Measurements from ENCODE around the gene CHMP1B. TPM values are rescaled to one million over a fixed set of nuclear protein-coding genes. Genes with fewer than 3 reads are reported as not detected.

CHMP1B gene
- total RNA-seq, 1 donor from 2014 or later: 140 TPM

DNA sequence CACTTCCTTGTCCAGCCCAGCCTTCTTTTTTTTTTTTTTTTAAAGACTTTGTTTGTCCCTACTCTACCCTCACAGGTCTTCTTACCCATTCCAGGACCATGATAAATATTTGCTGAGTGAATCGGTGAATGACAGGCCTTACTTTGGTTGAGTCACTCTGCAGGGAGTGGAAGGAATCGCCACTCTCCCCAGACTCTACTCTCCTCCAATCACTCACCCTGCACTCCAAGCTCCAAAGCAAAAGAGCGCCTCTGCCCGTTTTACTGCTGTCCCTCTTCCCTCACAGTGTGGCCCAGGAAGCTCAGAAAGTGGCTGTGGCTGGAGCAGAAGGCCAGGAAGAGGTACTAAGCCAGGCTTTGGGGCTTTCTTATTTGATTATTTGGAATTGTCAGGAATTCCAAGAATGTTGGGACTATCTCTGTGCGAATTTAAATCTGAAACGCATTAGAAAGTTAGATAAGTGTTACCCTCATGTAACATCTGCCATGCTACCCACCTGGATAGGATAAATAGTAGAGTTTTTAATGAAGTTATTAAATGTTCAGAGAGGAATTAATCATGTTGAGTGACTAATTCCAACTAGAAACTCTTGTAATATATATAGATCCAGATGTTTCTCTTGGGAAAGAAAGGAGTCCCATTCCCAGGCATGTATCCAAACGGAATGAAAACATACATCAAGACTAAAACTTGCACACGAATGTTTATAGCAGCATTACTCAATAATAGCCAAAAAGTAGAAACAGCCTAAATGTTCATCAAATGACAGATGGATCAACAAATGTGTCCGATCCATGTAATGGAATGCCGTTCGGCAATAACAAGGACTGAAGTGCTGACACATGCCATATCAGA lies 43.0 kb upstream of the CHMP1B start:
- TF ChIP-seq, protein P1, sequence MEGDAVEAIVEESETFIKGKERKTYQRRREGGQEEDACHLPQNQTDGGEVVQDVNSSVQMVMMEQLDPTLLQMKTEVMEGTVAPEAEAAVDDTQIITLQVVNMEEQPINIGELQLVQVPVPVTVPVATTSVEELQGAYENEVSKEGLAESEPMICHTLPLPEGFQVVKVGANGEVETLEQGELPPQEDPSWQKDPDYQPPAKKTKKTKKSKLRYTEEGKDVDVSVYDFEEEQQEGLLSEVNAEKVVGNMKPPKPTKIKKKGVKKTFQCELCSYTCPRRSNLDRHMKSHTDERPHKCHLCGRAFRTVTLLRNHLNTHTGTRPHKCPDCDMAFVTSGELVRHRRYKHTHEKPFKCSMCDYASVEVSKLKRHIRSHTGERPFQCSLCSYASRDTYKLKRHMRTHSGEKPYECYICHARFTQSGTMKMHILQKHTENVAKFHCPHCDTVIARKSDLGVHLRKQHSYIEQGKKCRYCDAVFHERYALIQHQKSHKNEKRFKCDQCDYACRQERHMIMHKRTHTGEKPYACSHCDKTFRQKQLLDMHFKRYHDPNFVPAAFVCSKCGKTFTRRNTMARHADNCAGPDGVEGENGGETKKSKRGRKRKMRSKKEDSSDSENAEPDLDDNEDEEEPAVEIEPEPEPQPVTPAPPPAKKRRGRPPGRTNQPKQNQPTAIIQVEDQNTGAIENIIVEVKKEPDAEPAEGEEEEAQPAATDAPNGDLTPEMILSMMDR (IDR thresholded peaks at IDR 0.05; ENCODE audit: insufficient read depth, low read length, severe bottlenecking): no peak
- Histone ChIP-seq H3K36me3 (ENCODE audit: control insufficient read depth, insufficient read depth, low read length) (no peaks in the 10 kb centered on the region), H3K4me3 (ENCODE audit: low read depth, low read length) (no peak overlapping the region), H3K27me3 (ENCODE audit: control insufficient read depth, insufficient read depth, low read length) (no peaks in the 10 kb centered on the region)
- DNase-seq (ENCODE audit: low read depth) (peak; percentile 89), FAIRE-seq (no peak)

DNA sequence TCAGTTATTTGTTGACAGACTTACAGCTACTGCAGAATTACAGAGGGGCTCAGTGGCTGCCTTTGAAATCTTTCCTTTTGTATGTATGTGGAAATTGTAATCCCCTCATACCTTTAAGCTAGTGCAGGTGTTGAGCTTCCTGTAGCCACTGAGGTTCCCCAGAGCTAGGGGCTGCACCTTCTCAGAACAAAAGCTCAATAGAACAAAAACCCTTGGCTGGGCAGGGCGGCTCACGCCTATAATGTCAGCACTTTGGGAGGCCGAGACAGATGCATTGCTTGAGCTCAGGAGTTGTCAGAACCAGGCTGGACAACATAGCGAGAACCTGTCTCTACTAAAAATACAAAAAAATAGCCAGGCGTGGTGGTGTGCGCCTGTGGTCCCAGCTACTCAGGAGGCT lies 41.3 kb upstream of the CHMP1B start:
- Histone ChIP-seq H3K36me3 (ENCODE audit: control insufficient read depth, insufficient read depth, low read length) (no peaks in the 10 kb centered on the region), H3K27me3 (ENCODE audit: control insufficient read depth, insufficient read depth, low read length) (no peaks in the 10 kb centered on the region), H3K4me3 (ENCODE audit: low read depth, low read length) (no peak overlapping the region)
- FAIRE-seq: no peak
- DNase-seq (ENCODE audit: low read depth): no peak
- TF ChIP-seq, protein P1 (IDR thresholded peaks at IDR 0.05; ENCODE audit: insufficient read depth, low read length, severe bottlenecking): no peak

DNA sequence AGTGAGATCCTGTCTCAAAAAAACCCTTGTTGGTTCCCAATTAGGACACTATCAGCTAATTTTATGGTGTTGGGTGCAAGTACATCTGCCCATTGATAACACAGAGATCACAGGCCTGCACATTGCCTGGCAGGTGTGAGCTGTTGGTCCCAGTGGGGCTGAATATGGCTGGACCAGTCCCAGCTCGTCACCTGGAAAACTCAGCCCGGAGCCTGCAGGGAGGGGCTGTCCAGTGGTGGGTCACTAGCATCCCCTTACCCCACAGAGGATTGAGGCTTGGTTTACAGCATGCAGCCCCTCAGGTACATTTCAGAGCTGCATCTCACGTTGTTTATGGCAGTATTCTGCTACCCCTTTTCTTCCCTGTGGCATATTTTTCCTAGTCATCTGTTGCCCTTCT lies 40.8 kb upstream of the CHMP1B start:
- FAIRE-seq: no peak
- no peak overlapping the region for H3K4me3 ChIP-seq (ENCODE audit: low read depth, low read length)
- TF ChIP-seq, protein P1 (IDR thresholded peaks at IDR 0.05; ENCODE audit: insufficient read depth, low read length, severe bottlenecking): no peak
- DNase-seq (ENCODE audit: low read depth): no peak
- no peaks in the 10 kb centered on the region for H3K27me3 ChIP-seq (ENCODE audit: control insufficient read depth, insufficient read depth, low read length)
- no peaks in the 10 kb centered on the region for H3K36me3 ChIP-seq (ENCODE audit: control insufficient read depth, insufficient read depth, low read length)

DNA sequence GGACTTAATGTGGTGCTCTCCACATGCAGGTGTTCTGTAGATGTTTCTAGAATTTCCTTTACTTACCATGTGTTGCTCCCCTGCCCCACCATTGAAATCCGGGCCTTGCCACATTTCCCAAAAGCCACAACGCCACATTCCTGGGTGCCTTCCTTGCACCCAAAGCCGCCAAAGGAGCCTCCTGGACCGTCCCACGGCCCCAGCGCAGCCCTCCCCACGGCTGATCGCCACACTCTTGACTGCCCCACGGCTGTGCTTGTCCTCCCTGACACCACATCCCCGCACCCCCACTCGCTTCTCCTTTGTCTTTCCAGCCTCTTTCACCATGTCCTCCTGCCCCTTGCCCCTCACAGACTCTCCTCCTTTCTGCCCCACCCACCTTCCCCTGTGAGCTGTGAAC lies 40.2 kb upstream of the CHMP1B start:
- H3K4me3 ChIP-seq (ENCODE audit: low read depth, low read length): no peak overlapping the region
- DNase-seq (ENCODE audit: low read depth) (no peak), FAIRE-seq (no peak)
- TF ChIP-seq, protein P1 (IDR thresholded peaks at IDR 0.05; ENCODE audit: insufficient read depth, low read length, severe bottlenecking): no peak
- no peaks in the 10 kb centered on the region for H3K36me3 ChIP-seq (ENCODE audit: control insufficient read depth, insufficient read depth, low read length)
- H3K27me3 ChIP-seq (ENCODE audit: control insufficient read depth, insufficient read depth, low read length): no peaks in the 10 kb centered on the region

DNA sequence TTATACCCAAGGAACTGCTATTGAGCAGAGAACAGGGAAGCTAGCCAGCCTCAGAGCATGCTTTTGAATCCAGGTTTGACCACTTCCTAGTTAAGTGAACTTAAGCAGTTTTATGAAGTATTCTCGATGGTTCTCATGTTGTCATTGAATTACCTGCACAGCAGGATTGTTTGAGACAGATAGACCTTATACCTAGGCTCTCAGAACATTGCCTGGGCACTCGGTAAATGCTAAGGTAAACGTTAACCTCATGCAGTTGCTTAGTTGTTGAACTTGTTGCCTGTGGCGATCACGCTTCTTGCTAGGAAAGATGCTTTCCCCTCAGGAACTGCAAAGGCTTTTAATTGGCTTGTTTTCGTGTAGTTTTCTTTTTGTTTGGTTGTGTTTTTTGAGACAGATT lies 34.0 kb upstream of the CHMP1B start:
- TF ChIP-seq, protein P1 (IDR thresholded peaks at IDR 0.05; ENCODE audit: insufficient read depth, low read length, severe bottlenecking): no peak
- no peak for DNase-seq (ENCODE audit: low read depth)
- no peaks in the 10 kb centered on the region for H3K36me3 ChIP-seq (ENCODE audit: control insufficient read depth, insufficient read depth, low read length)
- no peaks in the 10 kb centered on the region for H3K27me3 ChIP-seq (ENCODE audit: control insufficient read depth, insufficient read depth, low read length)
- H3K4me3 ChIP-seq (ENCODE audit: low read depth, low read length): no peak overlapping the region
- no peak for FAIRE-seq

Measured in bronchial epithelial cell (primary cell).